ENCODE measurements around the gene POLE4. TPM values are rescaled to one million over a fixed set of nuclear protein-coding genes. Genes with fewer than 3 reads are reported as not detected.
A peak's percentile ranks its signal among the peaks of the same experiment; 100 is the strongest.

The POLE4 gene
- total RNA-seq, 4 donors from 2014 or later: 22.3 to 49.5 (median 30.9) TPM

DNA sequence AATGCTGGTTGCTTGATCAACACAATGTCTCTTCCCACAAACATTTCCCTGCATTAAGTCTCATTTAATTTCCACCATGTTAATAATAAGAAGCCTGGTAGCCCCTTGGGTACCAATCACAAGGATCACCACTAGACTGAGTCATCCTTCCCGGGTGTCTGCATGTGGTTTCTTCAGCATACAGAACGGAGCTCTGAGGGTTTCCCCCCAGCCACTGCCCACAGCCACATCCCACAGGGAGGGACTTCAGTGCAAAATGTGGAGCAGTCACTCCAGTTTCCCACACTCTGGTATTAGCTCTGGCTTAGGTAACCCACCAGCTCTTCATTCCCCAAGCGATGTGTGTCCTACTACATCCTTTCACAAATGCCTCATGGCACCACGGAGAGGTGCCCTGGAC is 42.7 kb upstream of the POLE4 start:
- Histone ChIP-seq H3K9me3 (no peaks in the 10 kb centered on the region), H3K36me3 (no peaks in the 10 kb centered on the region), H3K4me1 (peaks cover 0 to 7% of the 10 kb centered on the region in 2 donors), H3K4me3 (no peak overlapping the region), H3K27ac (no peak overlapping the region), H3K27me3 (peaks cover 1 to 16% (median 12%) of the 10 kb centered on the region in 3 donors)
- ATAC-seq (no peak), DNase-seq (no peak)
- in situ Hi-C loops (cut with MboI; ENCODE audit: low sequenced_read_pairs in 4 of 4): loop anchor here in 3 of 4 donors (10.0 to 25.0 kb wide), 4 partner anchors 489 to 697 kb away; no protein-coding TSS in a partner anchor
- intact Hi-C loops (cut with DNase I; ENCODE audit: low total_unique reads): loop anchor here (5.0 kb wide), 1 partner anchor 692 kb away; no protein-coding TSS in a partner anchor
- TF ChIP-seq POLR2A (IDR thresholded peaks at IDR 0.05) (no peak), CTCF (IDR thresholded peaks at IDR 0.05 in 4 of 5, conservative IDR thresholded peaks at IDR 0.05 in 1 of 5) (no peak)

- in situ Hi-C loops (cut with MboI; ENCODE audit: low sequenced_read_pairs in 4 of 4): loop anchor here in 3 of 4 donors (10.0 to 25.0 kb wide), 4 partner anchors 488 to 696 kb away; no protein-coding TSS in a partner anchor
- intact Hi-C loops (cut with DNase I; ENCODE audit: low total_unique reads): loop anchor here (5.0 kb wide), 1 partner anchor 691 kb away; no protein-coding TSS in a partner anchor
These were observed 42.0 kb upstream of the POLE4 start for GRCh38 chr2:74916394-74916793.

GRCh38 chr2:74917702-74918619 is 40.5 kb upstream of the POLE4 start:
- in situ Hi-C loops (cut with MboI; ENCODE audit: low sequenced_read_pairs in 4 of 4) (loop anchor here in 3 of 4 donors (10.0 to 25.0 kb wide), 4 partner anchors 487 to 694 kb away; no protein-coding TSS in a partner anchor), intact Hi-C loops (cut with DNase I; ENCODE audit: low total_unique reads) (loop anchor here (5.0 kb wide), 1 partner anchor 689 kb away; no protein-coding TSS in a partner anchor)
- Histone ChIP-seq H3K27me3 (peaks cover 0 to 8% (median 4%) of the 10 kb centered on the region in 3 donors), H3K27ac (no peak overlapping the region), H3K4me3 (no peak overlapping the region), H3K4me1 (peaks cover 0 to 7% of the 10 kb centered on the region in 2 donors), H3K36me3 (no peaks in the 10 kb centered on the region), H3K9me3 (no peaks in the 10 kb centered on the region)
- DNase-seq (no peak), ATAC-seq (no peak)
- no peak for TF ChIP-seq CTCF (IDR thresholded peaks at IDR 0.05 in 4 of 5, conservative IDR thresholded peaks at IDR 0.05 in 1 of 5)
- no peak for TF ChIP-seq POLR2A (IDR thresholded peaks at IDR 0.05)

More at GRCh38 chr2:74916394-74916793, 42.0 kb upstream of the POLE4 start:
- no peaks in the 10 kb centered on the region for H3K36me3 ChIP-seq
- peaks cover 0 to 7% of the 10 kb centered on the region in 2 donors for H3K4me1 ChIP-seq
- DNase-seq: no peak
- H3K4me3 ChIP-seq: no peak overlapping the region
- peaks cover 0 to 16% (median 11%) of the 10 kb centered on the region in 3 donors for H3K27me3 ChIP-seq
- TF ChIP-seq CTCF (IDR thresholded peaks at IDR 0.05 in 4 of 5, conservative IDR thresholded peaks at IDR 0.05 in 1 of 5): no peak
- no peak for TF ChIP-seq POLR2A (IDR thresholded peaks at IDR 0.05)
- H3K9me3 ChIP-seq: no peaks in the 10 kb centered on the region
- no peak for ATAC-seq
- no peak overlapping the region for H3K27ac ChIP-seq

- Histone ChIP-seq H3K27me3 (peaks cover 0 to 4% (median 0%) of the 10 kb centered on the region in 3 donors), H3K4me1 (peaks cover 0 to 7% of the 10 kb centered on the region in 2 donors), H3K9me3 (no peaks in the 10 kb centered on the region), H3K4me3 (peak overlapping the region; percentile 37 to 56 (median 40)), H3K36me3 (no peaks in the 10 kb centered on the region), H3K27ac (no peak overlapping the region)
- peak in 1 of 2 donors; percentile 36 for ATAC-seq
- TF ChIP-seq CTCF (IDR thresholded peaks at IDR 0.05 in 4 of 5, conservative IDR thresholded peaks at IDR 0.05 in 1 of 5): peak; percentile 57 to 89 (median 79)
- no peak for TF ChIP-seq POLR2A (IDR thresholded peaks at IDR 0.05)
- peak in 1 of 2 donors; percentile 26 for DNase-seq
- in situ Hi-C loops (cut with MboI; ENCODE audit: low sequenced_read_pairs in 4 of 4) (loop anchor here (5.0 to 25.0 kb wide), 5 partner anchors 482 to 692 kb away; no protein-coding TSS in a partner anchor), intact Hi-C loops (cut with DNase I; ENCODE audit: low total_unique reads) (loop anchor here (1.0 to 5.0 kb wide), 2 partner anchors 484 to 687 kb away; no protein-coding TSS in a partner anchor)
These were observed 38.6 kb upstream of the POLE4 start for GRCh38 chr2:74919827-74920226.
